GM21825 (cell line): Measurements from ENCODE around the gene TRAF2.
"Not testable (repeated sequence)": the region's sequence is repeated elsewhere in the genome, so short reads cannot be mapped to it uniquely, and the experiment has no call there.

Experiments
- ATAC-seq: cut with Tn5 transposase; IDR thresholded peaks from one replicate; pipeline ENCODE4 v1.9.1; 2021; ENCODE audit warnings: mild to moderate bottlenecking, moderate library complexity; ENCODE audit not compliant: unreplicated experiment

The TRAF2 gene

DNA sequence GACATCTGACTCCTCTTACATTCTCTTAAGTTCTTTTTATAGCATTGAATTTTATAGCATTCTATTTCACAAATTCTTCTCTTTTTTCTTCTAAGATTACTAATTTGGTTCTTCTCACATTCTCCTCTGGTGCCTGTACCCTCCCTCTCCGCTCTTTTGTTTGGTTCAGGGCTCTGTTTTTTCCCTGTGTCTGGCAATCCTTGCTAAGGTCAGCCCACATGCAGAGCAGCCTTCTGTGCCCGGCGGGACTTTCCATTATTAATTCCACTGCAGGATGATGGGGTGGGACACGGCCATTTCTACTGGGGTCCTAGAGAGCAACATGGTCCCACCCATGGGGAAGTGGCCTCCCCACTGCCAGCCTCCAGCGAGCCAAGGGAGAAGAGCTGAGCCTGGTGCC, 9.8 kb upstream of the TRAF2 start:
- no peak for ATAC-seq

DNA sequence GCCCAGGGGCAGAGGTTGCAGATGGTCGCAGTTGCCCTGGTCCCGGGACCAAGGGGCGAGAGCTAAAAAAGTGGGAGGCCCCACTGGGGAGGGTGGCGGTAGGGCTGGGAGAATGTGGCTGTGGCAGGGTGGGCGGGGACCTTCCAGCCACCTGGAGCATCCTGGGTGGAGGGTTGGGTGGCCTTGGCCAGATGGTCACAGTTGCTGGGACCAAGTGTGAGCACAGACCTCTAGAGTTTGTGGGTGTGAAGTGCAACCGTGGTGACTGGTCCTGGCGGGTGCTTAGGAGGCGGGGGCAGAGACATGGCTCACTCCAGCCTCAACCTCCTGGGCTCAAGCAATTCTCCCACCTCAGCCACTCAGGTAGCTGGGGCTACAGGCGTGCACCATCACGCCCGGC, 5.7 kb upstream of the TRAF2 start:
- ATAC-seq = no peak

DNA sequence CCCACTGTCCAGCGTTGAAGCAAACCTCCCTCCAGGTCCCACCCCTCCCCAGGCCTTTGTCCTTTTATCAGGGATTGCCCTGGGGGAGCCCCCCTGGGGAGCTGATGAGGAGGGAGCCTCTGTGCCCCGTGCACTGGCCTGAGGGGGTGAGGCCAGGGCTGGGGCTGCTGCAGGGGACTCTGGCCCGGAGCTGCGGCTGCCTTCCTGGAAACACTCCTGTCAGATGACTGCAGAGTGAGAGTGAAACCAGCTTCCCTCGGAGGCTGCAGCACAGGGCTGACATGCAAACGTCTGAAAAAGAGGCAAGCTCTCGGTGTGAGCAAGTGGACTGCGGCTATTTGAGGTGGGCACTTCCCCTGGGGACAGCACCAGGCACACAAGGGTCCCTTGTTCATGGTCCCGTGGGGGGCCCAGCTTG, 4.6 kb upstream of the TRAF2 start:
- peak; percentile 30 for ATAC-seq

DNA sequence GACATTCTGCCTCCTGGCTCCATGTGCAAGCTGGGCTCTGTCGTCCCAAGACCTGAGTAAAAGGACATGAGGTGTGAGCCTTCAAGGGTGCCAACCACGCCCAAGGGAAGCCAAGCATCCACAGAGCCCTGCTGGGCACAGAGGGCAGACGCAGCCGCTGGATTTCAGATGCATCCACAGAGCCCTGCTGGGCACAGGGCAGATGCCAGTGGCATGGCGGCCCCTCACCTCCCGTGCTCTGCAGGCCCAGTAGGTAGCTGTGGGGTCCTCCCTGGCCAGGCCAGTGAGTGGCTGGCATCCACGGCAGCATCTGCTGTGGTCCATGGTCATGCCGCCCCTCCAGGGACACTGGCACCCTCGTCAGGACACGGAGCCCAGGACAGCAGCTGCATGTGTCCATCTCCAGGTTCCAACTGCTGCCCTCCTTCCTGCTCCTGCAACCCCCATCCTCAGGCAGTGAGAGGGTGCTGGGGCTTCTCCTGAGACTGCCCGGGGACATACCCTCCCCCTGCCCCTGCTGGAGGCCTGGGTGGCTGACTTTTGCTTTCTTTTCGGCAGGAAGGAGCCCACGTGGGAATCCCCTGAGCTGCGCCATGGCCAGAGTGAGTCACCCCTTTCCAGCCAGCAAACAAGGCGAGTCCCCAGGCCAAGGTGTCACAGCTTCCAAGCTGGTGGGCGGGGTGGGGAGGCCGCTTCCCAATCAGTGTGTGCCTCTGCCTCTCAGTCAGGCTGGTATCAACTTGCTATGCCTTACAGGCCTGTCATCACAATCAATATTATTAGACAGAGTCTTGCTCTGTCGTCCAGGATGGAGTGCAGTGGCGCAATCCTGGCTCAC, 4.0 kb upstream of the TRAF2 start:
- ATAC-seq = peak; percentile 36

DNA sequence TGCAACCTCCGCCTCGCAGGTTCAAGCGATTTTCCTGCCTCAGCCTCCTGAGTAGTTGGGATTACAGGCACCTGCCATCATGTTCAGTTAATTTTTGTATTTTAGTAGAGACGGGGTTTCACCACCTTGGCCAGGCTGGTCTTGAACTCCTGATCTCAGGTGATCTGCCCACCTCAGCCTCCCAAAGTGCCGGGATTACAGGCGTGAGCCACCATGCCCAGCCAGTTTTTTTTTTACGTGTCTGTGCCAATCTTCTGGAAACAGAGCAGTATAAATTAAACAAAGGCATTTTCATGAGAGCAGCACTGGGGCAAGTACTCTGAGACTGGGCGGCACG, 3.4 kb upstream of the TRAF2 start:
- ATAC-seq = not testable (repeated sequence)

DNA sequence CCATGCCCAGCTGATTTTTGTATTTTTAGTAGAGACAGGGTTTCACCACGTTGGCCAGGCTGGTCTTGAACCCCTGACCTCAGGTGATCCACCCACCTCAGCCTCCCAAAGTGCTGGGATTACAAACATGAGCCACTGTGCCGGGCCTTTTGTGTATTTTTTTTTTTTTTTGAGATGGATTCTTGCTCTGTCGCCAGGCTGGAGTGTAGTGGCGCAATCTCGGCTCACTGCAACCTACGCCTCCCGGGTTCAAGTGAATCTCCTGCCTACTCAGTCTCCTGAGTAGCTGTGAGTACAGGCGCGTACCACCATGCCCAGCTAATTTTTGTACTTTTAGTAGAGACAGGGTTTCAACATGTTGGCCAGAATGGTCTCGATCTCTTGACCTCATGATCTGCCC, 2.6 kb upstream of the TRAF2 start:
- ATAC-seq = not testable (repeated sequence)

DNA sequence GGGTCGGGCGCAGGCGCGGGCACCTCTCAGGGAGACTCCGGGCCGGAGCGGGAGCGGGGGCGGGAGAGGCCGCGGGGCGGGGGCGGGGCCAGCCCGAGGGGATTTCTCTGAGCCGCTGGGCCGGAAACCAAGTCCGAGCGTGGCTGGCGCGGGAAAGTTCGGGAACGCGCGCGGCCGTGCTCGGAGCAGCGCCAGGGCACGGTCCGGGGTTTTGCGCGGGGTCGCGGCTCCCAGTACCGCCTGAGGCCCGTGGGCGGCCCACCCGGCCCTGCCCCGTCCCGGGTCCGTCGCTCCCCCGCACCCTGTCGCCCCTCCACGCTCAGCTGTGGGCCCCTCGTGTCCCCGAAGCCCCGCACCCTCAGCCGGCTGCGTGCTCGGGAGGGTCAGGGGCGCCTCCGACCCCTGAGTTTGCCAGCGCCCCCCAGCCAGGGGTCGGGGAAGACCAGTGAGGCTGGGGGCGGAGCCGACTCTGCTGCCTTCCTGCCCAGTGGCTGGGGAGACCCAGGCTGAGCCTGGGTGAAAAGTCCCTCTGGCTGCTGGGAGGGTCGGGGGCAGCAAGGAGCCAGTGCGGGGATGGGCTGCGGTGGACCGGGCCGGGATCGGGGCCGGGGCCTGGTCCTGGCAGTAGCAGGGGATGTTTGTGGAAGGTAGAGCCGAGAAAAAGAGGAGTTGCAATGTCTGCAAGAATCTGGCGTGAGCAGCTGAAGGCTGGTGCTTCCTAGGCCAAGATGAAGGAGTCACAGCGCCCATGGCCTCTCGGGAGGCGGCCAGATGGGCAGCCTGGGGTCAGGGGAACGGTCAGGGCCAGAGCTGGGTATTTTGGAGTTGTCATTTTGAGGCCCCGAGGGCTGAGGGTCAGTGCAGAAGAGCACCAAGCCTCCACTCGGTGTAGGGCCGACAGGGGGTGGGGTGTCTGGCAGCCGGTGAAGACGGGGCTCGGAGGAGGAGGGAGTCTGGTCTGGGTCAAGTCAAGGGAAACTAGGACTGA, 588 bp downstream of the TRAF2 start:
- ATAC-seq = peak; percentile 17

DNA sequence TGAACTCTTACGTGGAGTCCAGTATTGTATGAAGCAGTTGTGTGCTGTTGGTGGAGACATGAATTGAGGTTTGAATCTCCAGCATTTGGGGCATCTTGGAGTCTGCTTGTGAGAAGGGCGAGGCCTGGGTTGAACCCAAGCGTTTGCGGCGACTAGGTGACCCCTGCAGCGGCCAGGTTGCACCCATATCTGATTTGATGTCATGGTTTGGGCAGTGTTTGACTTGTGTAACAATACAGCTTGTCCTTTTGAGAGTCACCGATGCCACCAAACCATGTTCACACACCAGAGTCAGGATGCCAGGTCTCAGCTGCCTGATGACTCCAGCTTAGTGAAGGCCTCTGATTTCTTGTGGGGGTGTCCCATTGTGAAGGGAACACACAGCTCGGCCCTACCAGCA, 2.1 kb downstream of the TRAF2 start:
- no peak for ATAC-seq

DNA sequence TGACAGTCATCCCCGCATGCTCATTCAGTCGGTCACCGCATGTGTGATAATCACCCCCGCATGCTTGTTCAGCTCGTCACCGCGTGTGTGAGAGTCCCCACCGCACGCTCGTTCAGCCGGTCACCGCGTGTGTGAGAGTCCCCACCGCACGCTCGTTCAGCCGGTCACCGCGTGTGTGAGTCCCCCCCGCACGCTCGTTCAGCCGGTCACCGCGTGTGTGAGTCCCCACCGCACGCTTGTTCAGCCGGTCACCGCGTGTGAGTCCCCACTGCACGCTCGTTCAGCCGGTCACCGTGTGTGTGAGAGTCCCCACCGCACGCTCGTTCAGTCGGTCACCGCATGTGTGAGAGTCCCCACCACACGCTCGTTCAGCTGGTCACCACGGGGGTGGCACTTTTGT, 3.5 kb downstream of the TRAF2 start:
- ATAC-seq = no peak

DNA sequence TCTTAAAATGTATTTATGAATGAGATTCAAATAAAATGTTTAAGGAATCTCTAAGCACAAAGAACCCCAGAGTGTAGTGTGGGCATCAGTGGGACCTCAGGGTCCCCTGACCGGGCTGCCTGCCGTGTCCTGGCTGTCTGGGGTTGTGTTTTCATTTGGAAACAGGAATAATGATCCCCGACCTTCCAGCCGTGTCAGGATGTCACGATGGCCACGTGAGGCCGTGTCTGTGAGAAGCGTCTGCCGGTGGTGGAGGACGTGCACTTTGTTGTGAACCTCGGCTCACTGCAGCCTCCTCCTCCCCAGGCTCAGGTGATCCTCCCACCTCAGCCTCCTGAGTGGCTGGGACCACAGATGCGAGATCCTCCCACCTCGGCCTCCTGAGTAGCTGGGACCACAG, 4.3 kb downstream of the TRAF2 start:
- no peak for ATAC-seq

DNA sequence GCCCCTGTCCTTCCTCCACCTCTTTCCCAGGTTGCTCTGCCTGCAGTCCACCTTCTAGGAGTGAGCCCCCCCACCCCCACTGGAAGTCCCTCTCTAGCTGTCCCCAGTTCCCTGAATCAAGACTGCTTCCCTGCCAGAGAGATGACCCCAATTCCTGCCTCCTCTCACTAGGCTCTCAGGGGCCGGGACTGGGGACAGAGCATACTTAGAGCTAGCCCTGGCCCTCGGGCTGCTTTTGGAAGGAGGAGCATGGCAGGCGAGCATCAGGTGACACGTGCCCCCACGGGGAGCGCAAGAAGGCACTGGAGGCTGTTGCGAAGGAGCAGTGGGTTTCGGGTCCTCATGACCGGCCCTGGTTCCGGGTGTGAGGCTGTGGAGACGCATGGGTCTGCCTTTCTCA, 9.7 kb downstream of the TRAF2 start:
- no peak for ATAC-seq

DNA sequence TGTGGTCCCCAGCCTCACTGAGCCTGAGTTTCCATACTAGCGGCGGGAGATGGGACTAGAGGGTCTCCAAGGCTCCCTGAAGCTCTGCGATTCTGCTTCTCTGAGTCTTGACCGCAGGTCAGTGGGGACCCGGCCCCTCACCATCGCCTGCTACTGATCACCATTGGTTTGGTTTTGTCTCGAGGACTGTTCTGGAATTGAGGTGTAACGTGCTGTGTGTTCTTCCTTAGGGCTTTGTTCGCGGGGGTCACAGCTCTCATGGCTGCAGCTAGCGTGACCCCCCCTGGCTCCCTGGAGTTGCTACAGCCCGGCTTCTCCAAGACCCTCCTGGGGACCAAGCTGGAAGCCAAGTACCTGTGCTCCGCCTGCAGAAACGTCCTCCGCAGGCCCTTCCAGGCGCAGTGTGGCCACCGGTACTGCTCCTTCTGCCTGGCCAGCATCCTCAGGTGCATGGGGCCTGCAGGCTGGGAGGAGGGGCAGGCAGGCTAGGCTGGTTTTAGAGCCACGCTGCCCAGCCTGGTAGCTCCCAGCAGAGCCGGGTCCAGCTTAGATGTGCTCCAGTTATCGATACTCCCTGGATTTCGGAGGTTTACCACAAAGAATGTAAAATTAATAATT, 12.3 kb downstream of the TRAF2 start:
- ATAC-seq = no peak

DNA sequence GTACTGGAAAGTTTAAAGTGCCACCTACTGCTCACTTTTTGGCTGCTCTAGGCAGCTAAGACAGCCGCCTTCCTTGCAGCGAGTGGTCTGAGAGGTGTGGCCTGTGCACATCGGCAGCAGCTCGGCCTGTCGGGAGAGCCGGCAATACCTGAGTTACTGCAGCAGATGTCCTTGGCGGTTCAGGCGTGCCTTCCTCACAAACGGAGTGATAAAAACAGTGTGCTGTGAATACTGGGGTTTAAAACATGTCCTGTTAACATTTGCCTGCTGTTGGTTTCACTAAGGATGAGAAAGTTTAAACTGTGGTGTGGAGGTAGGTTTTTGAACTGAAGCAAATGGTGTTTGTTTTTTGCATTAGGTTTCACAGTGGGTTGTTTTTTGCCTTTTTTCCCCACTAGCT, 12.9 kb downstream of the TRAF2 start:
- ATAC-seq = no peak

DNA sequence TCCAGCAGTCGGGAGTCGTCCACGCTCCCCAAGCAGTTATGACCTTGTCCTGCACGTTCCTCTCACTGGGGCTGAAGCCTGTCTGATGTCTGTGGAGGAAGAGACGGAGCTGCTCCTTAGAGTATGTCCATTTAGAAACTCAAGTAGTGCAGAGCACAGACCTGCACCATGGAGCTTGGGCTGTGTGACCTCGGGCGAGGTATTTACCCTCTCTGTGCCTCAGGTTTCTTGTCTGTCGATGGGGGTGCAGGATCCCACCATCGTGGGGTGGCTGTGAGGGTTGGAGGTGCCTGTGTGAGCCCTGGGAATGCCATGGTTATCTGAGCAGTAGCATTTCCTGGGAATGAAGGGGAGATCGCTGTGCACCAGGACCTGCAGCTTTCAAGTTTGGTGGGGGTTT, 14.2 kb downstream of the TRAF2 start:
- ATAC-seq = no peak

DNA sequence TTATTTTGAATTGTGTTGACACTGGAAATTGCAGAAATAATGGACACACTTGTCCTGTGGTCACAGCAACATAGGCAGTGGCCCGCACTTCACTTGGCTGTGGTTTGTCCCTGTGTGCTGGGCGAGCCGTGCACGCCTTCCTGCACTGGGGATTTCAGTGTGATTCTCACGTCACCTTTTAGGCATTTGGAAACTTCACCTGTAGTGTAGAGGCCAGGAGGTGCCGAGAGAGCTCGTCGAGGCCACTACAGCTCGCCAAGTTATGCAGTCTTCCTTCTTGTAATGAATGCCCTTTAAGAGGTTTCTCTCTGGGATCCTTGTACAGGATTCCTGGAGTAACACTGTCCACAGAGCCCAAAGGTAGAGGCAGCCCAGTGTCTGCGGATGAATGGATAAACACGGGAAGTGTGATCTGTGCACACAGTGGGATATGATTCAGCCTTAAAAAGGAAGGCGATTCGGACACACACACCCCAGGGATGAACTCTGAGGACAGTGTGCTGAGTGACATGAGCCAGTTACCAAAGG, 14.7 kb downstream of the TRAF2 start:
- ATAC-seq = no peak

DNA sequence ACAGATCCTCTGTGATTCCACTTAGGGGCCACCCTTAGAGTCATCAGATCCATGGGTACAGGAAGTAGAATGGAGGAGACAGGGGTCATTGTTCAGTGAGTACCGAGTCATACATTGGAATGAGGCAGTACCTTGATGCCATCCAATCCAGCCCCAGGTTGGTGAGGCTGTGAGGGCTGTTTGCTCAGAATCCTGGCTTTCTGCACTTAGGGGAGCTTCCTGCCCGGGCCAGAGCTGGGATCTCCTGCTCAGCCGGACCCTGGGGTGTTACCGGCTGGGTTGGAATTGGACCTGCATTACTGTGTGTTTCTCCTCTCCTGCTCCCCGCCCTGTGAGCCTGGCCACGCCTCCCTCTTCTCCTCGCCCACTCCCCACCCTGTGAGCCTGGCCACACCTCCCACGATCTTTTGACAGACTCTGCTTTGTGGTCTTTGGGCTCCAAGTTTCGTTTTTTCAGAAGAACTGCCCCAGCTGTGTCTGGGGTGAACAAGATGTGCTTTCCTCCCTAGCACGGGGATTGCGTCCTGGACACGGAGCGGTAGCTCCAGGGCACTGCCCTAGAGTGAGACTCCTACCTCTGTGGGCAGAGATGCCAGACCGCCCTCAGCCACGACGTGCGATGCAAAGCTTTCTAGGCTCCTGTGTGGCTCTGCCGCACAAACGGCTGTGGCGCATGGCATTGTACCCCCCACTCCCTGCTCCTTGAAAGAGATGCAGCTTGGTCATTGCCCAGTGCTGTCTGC, 15.4 kb downstream of the TRAF2 start:
- peak; percentile 58 for ATAC-seq

DNA sequence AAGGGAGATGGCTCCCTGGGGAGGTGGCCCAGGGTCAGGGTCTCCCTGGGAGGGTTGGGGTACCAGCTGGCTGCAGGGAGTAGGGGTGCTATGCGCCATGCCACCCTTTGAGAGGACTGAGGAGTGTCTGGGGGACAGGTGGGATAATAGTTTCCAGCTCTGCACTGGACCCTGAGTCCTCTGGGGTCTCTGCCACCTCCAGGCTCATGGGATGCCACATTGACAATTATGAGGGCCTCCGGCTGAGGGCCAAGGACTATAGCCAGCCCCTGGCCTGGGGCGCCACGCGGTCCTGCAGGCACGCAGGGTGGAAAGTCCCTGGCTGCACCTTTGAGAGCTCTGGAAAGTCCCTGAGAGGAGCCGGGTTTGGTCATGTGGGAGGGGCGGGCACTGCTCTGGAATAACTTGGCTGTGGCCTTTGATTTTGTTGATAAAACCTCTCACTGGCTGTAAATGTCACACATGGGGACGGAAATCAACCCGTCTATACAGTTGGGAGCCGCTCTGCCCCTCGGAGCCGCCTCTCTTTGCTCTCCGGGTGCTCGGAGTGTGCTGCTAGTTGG, 16.0 kb downstream of the TRAF2 start:
- ATAC-seq = peak; percentile 24

DNA sequence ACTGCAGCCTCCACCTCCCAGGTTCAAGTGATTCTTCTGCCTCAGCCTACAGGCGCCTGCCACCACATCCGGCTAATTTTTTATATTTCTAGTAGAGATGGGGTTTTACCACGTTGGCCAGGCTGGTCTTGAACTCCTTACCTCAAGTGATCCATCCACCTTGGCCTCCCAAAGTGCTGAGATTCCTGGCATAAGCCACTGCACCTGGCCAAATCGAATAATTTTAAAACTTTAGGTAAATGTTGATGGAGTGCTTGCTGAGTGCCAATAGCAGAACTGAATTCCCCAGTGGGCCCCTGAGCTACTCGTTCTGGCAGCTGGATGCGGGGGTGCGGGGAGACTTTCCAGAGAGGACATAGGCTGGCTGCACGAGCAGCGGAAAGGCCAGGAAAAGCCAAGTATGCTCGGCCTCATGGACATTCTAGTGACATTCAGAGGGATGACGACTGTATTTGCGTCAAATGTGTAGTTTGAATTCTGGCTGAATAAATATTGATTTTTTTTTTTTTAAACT, 16.8 kb downstream of the TRAF2 start:
- no peak for ATAC-seq

DNA sequence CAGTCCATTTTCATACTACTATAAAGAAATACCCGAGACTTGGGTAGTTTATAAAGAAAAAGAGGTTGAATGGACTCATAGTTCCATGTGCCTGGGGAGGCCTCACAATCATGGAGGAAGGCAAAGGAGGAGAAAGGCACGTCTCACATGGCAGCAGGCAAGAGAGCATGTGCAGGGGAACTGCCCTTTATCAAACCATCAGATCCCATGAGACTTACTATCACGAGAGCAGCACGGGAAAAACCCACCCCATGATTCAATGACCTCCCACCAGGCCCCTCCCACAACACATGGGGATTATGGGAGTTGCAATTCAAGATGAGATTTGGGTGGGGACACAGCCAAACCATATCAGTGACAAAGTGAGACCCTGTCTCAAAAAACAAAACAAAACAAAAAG, 19.9 kb downstream of the TRAF2 start:
- ATAC-seq = no peak
